SK-N-SH (cell line): ENCODE data around the gene GPM6B.

Source experiments
- CHD2 ChIP-seq: fragments of 150-350 bp; IDR thresholded peaks from 2 replicates; pipeline ENCODE4 v1.6.1; 2018; ENCODE audit warnings: low read length; ENCODE audit not compliant: partially characterized antibody
- EP300 ChIP-seq, 2 experiments: IDR thresholded peaks; 2 replicates each; pipeline versions ENCODE4 v1.4.0 to v1.6.1; 2012; ENCODE audit warnings: borderline replicate concordance in 1 of 2, low read depth in 1 of 2, low read length in 1 of 2
- EZH2phosphoT487 ChIP-seq: fragments of 200-600 bp; sonication (generic); IDR thresholded peaks from 2 replicates; pipeline ENCODE4 v1.6.1; 2017; ENCODE audit warnings: low read depth, mixed run types, mild to moderate bottlenecking, antibody characterized with exemption, moderate library complexity, borderline replicate concordance
- FOXM1 ChIP-seq: IDR thresholded peaks from 2 replicates; pipeline ENCODE4 v1.4.0; 2012; ENCODE audit warnings: low read depth, mild to moderate bottlenecking
- GATA2 ChIP-seq: sonication (generic); formaldehyde crosslinking; IDR thresholded peaks from 2 replicates; pipeline ENCODE4 v1.5.0; 2020; ENCODE audit warnings: mild to moderate bottlenecking, missing genetic modification reagents
- IRF3 ChIP-seq: fragments of 150-350 bp; IDR thresholded peaks from 2 replicates; pipeline ENCODE4 v1.6.1; 2016; ENCODE audit warnings: mild to moderate bottlenecking, low read depth, low read length
- MAX ChIP-seq: IDR thresholded peaks from 2 replicates; pipeline ENCODE4 v1.4.0; 2012; ENCODE audit warnings: low read depth
- NRF1 ChIP-seq: IDR thresholded peaks from 2 replicates; pipeline ENCODE4 v1.6.1; 2012; ENCODE audit warnings: low read depth, mild to moderate bottlenecking, low read length
- RAD21 ChIP-seq: IDR thresholded peaks from 2 replicates; pipeline ENCODE4 v1.6.1; 2012; ENCODE audit warnings: mild to moderate bottlenecking, low read length
- SIN3A ChIP-seq: IDR thresholded peaks from 2 replicates; pipeline ENCODE4 v1.6.1; 2012; ENCODE audit warnings: low read depth, mild to moderate bottlenecking, low read length, moderate library complexity, borderline replicate concordance
- YY1 ChIP-seq: IDR thresholded peaks from 2 replicates; pipeline ENCODE4 v1.4.0; 2012; ENCODE audit warnings: low read depth, mild to moderate bottlenecking
- TF ChIP-seq, protein P1 (sequence below): fragments of 200-600 bp; sonication (generic); IDR thresholded peaks from 2 replicates; pipeline ENCODE4 v1.6.1; 2017; ENCODE audit warnings: antibody characterized with exemption, mild to moderate bottlenecking, moderate library complexity

GRCh38 chrX:13721371-13721770, 95.5 kb downstream of the GPM6B start:
- TF ChIP-seq GATA2 (CRISPR knock-in tag) (no peak), CHD2 (no peak), EZH2phosphoT487 (no peak), NRF1 (no peak), MAX (no peak), EP300 (IDR thresholded peaks at IDR 0.05; ENCODE audit: borderline replicate concordance in 1 of 2, low read depth in 1 of 2, low read length in 1 of 2) (no peak), SIN3A (no peak), IRF3 (no peak), RAD21 (no peak), FOXM1 (no peak), YY1 (no peak)
- TF ChIP-seq, protein P1, sequence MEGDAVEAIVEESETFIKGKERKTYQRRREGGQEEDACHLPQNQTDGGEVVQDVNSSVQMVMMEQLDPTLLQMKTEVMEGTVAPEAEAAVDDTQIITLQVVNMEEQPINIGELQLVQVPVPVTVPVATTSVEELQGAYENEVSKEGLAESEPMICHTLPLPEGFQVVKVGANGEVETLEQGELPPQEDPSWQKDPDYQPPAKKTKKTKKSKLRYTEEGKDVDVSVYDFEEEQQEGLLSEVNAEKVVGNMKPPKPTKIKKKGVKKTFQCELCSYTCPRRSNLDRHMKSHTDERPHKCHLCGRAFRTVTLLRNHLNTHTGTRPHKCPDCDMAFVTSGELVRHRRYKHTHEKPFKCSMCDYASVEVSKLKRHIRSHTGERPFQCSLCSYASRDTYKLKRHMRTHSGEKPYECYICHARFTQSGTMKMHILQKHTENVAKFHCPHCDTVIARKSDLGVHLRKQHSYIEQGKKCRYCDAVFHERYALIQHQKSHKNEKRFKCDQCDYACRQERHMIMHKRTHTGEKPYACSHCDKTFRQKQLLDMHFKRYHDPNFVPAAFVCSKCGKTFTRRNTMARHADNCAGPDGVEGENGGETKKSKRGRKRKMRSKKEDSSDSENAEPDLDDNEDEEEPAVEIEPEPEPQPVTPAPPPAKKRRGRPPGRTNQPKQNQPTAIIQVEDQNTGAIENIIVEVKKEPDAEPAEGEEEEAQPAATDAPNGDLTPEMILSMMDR, result no peak
